G401.6 (cell line): ENCODE data around the gene EPN3.

Experiments used
- FAIRE-seq: peaks from 2 replicates; lab custom pipeline; 2012; peaks lifted over from hg19 to GRCh38; lab: Jason Lieb, UNC

The EPN3 gene

DNA sequence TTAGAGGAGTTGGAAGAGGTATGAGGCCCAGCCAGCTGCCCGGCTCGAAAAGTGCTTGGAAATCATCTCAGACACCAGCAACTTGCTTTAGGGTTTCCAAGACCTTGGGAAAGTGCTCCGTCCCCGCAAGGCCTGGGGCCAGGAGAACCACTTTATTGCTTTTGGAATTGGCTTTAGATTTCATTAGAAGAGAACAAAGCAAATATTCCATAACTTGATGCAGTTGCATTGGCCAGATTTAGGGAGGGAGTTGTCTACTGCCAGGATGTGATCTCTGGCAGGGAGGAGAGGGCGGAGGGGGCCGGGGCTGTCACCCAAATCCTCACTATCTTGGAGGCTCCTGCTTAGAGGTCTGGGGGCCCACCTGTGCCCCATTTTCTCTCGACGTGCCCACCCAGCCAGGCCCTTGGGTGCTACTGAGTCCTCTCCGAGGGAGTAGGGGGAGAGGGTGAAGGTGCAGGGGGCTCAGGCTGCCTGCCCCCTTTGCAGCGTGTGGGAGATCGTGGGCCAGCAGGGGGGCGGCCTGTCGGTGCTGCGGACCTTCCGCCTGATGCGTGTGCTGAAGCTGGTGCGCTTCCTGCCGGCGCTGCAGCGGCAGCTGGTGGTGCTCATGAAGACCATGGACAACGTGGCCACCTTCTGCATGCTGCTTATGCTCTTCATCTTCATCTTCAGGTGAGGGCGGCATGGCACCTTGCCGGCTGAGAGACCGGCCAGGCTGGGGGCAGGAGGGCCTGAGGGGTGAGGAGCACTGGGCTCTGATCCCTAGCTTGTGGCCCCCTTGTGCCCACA is 58.6 kb downstream of the EPN3 start:
- no peak for FAIRE-seq

DNA sequence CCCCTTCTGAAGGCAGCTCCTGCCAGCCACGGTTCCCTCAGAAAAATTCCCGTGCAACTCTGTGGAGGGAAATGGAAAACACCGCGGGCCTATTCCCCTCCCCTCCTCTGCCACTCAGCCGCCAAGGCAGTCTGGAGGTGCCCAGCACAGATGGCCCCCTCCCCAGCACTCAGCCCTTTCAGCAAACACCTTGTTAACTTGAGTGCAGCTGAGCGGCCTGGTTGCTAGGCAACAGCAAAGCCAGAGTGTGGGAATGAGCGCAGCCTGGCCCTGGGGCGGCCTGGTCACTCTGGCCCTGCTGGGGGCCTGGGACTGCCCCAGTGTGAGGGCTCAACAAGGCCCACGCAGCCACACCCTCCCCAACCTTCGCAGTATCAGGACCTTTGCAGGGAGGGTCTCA is 60.8 kb downstream of the EPN3 start:
- no peak for FAIRE-seq
